HG03571 (cell line): ENCODE measurements around the gene MORN3.
A peak's percentile ranks its signal among the peaks of the same experiment; 100 is the strongest.
"Not testable (repeated sequence)": the region's sequence is repeated elsewhere in the genome, so short reads cannot be mapped to it uniquely, and the experiment has no call there.

Experiments used
- ATAC-seq: cut with Tn5 transposase; IDR thresholded peaks from one replicate; pipeline ENCODE4 v1.9.1; 2021; ENCODE audit not compliant: unreplicated experiment

MORN3 gene, protein sequence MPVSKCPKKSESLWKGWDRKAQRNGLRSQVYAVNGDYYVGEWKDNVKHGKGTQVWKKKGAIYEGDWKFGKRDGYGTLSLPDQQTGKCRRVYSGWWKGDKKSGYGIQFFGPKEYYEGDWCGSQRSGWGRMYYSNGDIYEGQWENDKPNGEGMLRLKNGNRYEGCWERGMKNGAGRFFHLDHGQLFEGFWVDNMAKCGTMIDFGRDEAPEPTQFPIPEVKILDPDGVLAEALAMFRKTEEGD

GRCh38 chr12:121669521-121669900 lies at the start of gene MORN3:
MORN3 (minus strand) TSS chr12:121669654; CDS start chr12:121669483, 171 bp downstream.
- ATAC-seq = no peak

GRCh38 chr12:121718653-121719239 lies 49.3 kb upstream of the MORN3 start:
- ATAC-seq = no peak

DNA sequence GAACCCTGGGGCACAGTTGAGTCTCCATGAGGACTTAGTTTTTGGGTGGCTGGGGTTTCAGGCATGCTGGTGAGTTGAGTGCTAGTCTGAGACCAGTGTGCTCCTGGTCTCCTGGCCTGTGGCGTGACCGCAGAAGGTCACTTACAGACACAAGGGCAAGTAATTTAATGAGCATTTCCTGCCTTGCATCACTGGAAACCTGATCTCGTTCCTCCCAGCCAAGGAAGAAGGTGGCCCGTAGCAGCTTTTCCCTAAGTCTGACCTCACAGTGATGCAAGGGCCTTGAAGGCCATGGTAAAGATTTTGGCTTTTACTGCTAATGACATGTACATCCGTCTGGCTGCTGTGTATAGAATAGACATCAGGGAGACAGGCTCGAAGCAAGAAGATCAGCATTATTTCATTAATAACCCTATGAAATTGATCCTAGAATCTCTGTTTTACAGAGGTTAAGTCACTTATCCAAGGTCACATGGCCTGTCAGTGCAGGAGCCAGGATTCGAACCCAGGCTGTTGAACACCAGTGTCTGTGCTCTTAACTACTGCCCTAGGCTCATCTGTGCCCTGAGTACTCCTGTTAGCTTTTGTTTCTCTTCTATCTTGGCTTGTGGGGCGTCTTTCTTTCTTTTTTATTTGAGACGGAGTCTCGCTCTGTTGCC lies 47.7 kb upstream of the MORN3 start:
- no peak for ATAC-seq

DNA sequence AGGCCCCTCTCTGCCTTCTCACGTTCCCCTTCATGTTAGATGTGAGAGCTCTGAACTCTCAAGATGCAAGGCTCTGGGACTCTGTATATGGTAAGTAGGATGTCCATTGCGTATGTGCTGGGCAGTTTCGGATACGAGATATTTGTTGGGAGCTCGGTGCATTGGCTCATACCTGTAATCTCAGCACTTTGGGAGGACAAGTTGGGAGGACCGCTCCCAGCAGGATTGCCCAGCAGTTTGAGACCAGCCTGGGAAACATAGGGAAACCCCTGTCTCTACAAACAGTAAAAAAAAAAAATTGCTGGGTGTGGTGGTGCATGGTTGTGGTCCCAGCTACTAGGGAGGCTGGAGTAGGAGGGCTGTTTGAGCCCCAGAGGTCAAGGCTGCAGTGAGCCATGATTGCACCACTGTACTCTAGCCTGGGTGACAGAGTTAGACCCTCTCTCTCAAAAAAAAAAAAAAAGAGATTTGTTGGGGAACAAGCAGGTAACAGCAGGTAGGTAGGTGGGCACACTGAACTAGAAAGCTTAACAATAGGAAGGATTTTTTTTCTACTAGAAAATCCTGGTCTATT lies 46.5 kb upstream of the MORN3 start:
- no peak for ATAC-seq

DNA sequence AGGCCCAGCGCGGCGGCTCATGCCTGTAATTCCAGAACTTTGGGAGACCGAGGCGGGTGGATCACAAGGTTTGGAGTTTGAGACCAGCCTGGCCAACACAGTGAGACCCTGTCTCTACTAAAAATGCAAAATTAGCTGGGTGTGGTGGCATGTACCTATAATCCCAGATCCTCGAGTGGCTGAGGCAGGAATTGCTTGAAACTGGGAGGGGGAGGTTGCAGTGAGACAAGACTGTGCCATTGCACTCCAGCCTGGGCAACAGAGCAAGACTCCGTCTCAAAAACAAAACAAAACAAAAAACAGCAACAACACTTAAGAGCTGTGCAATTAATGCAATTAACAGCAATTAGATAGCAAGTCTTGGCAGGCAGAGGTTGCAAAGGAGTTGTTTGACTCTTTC lies 45.6 kb upstream of the MORN3 start:
- ATAC-seq = not testable (repeated sequence)

DNA sequence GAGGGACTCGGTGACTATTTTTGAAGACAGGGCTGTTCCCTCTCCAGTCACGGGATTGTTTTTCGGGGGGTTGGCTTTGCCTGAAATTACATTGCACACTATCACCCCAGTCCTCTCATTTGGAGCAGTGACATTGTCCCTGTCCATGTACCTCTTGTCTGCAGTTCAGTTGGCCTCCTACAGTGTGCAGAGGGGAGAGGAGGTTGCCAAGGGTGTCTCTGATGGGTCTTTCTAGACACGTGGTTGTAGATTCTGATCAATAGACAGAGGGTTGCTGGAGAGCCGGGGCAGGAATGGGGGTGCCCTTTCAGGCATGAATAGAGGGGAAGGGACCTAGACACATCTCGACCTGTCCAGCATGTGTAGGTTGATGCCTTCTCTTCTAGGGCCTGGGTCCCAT lies 44.3 kb upstream of the MORN3 start:
- no peak for ATAC-seq

DNA sequence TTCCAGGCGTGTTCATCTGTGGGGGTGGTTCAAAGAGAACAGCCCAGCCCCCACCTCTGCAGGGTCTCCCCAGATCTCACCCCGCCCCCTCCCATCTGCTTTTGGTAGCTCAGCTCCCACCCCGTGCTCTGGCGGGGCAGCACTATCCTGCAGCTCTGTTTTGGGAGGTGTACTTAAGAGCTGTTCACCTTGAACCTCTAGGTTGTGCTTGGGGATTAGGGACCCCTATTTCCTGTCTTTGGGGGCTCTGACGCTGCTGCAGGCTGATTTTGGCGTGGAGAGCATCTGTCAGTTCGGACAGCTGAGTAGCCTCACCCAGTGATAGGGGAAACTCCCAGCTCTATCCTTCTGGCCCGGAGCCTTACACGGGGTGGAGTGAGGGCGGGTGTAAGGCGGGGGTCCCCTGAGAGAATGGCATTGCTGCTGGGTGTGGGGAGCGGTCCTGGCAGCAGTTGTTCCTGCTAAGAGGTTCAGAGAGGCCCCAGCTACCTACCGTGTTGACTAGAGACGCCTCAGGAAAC lies 43.9 kb upstream of the MORN3 start:
- no peak for ATAC-seq

DNA sequence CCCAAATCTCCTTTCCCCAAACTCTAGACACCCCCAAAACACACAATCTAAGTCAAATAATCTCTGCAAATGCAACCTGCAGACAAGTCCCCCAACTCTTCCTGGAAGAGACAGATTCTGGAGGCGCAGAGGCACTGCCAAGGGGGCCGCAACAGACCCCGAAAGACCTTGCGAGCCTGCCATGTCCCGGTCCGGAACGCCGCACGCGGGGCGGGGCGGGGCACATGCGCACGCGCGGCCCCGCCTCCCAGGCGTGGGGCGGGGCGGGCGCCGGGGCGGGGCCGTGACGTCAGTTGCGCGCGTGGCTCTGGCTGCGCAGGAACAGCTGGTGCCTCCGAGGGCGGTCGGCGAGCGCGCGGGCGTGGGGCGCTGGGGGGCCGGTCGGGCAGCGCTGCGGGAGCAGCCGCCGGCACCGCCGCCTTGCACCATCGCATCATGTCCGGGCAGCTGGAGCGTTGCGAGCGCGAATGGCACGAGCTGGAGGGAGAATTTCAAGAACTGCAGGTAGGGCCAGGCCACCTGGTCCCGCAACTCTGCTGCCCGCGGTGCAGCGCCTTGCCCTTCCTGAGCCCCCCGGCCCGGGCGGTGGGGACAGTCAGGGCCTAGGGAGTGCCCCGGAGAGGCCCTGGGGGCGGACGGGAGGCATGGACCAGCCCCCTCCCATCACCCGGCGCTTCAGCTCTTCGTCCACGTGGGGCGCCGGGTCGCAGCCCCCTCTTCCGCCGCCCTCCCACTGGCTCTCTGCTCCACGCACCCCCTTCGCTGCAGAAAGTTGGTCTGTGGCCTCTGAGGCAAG lies 43.2 kb upstream of the MORN3 start, which contains the start of gene TMEM120B:
TSS of gene TMEM120B (plus strand) at position 292 of the 796 bp plus-strand sequence. CDS start at position 436, 144 bp downstream.
- ATAC-seq = peak; percentile 81

- peak; percentile 35 for ATAC-seq
These were observed 42.7 kb upstream of the MORN3 start for GRCh38 chr12:121712190-121712460.

DNA sequence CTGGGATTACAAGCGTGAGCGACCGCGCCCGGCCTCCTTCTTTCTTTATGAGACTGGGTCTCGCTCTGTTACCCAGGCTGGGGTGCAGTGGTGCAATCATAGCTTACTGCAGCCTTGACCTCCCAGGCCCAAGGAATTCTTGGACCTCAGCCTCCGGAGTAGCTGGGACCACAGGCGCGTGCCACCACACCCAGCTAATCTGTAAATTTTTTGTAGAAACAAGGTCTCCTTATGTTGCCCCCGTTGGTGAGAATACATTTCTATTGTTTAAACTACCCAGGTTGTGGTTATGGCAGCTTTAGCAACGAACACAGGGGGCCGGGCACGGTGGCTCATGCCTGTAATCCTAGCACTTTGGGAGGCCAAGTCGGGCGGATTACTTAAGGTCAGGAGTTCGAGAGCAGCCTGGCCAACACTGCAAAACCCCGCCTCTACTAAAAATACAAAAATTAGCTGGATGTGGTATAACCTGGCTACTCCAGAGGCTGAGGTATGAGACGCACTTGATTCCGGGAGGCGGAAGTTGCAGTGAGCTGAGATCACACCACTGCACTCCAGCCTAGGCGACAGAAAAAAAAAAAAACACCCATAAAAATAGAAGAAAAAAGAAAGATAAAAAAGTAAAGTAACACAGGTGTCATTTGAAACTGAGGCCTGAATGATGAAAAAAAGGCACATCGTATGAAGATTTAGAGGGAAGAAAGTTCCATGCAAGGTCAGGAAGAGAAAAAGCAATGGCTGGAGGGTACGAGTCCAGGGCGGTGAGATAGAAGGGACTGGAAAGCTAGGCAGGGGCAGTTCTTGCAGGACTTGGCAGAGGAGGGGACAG lies 42.1 kb upstream of the MORN3 start:
- no peak for ATAC-seq

GRCh38 chr12:121709478-121709961 lies 40.1 kb upstream of the MORN3 start:
- ATAC-seq = no peak

- ATAC-seq = not testable (repeated sequence)
These were observed 39.6 kb upstream of the MORN3 start for GRCh38 chr12:121709064-121709424.

GRCh38 chr12:121708313-121709063 lies 39.0 kb upstream of the MORN3 start:
- no peak for ATAC-seq

DNA sequence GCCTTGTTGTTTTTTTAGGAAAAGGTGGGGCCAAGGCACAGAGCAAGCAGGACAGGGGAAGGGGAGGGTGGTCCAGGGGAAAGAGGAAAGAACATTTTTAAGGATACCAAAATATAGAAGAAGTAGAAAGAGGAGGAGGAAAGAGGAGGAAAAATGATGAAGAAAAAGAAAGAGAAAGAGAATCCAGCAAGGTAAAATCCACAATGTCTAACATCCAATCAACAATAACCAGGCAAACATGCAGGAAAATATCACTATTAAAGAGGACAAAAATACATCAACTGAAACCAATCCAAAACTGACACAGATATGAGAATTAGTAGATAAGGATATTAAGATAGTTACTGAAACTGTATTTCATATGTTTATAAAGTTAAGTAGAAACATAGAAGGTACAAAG lies 36.1 kb upstream of the MORN3 start:
- ATAC-seq = no peak

DNA sequence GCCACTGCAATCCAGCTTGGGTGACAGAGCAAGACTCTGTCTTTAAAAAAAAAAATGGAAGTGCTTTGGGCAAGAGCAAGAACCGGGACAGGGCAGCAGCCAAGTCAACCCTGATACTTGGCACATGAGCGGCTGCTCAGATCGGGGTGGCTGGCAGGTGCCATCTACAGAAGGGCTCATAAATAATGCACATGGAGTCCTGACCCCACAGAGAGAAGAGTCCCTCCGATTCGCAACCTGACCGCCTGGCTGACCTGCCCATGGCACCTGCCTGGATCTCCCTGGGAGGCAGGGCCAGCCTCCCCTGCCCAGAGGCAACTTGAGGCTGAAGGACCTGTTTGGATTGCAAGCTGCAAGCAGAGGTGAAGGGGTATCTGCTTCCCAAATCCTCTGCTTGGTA lies 33.5 kb upstream of the MORN3 start:
- no peak for ATAC-seq

DNA sequence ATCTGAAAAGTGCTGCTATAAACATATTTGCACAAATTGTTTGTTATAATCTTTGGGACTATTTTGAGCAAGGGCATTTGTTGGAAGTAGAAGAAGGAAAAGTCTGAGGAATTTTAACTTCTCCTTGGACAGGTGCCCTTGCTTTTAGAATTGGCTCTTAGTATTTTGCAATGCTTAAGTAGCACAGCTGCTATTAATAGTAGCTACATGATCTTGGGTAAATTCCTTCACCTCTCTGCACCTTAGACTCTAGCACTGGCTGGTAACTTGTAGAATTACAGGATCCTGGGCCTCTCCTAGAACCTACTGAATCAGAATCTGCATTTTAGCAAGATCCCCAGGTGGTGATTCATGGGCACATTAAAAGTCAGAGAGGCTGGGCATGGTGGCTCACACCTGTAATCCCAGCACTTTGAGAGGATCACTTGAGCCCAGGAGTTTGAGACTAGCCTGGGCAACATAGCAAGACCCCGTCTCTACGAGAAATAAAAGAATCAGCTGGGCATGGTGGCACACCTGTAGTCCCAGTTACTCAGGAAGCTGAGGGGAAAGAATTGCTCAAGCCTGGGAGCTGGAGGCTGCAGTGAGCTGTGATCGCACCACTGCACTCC lies 32.3 kb upstream of the MORN3 start:
- no peak for ATAC-seq

- ATAC-seq = not testable (repeated sequence)
These were observed 28.4 kb upstream of the MORN3 start for GRCh38 chr12:121697861-121698260.

GRCh38 chr12:121697093-121697698 lies 27.7 kb upstream of the MORN3 start:
- no peak for ATAC-seq
